ENCODE measurements around the gene EFHD1.

EFHD1 gene

GRCh38 chr2:232615339-232615738 is 18.1 kb upstream of the EFHD1 start:
- H3K4me3 ChIP-seq = no peak overlapping the region
- no peak overlapping the region for H3K27ac ChIP-seq
- no peak for TF ChIP-seq CTCF (IDR thresholded peaks at IDR 0.05)
- no peak for DNase-seq (ENCODE audit: low spot score)

GRCh38 chr2:232621186-232621585 is 12.2 kb upstream of the EFHD1 start:
- no peak for TF ChIP-seq CTCF (IDR thresholded peaks at IDR 0.05)
- no peak overlapping the region for H3K4me3 ChIP-seq
- H3K27ac ChIP-seq = no peak overlapping the region
- DNase-seq (ENCODE audit: low spot score) = no peak

GRCh38 chr2:232622563-232622962 is 10.8 kb upstream of the EFHD1 start:
- no peak for TF ChIP-seq CTCF (IDR thresholded peaks at IDR 0.05)
- no peak overlapping the region for H3K27ac ChIP-seq
- no peak for DNase-seq (ENCODE audit: low spot score)
- H3K4me3 ChIP-seq = no peak overlapping the region

- Histone ChIP-seq H3K4me3 (no peak overlapping the region), H3K27ac (no peak overlapping the region)
- no peak for TF ChIP-seq CTCF (IDR thresholded peaks at IDR 0.05)
- no peak for DNase-seq (ENCODE audit: low spot score)
Observed at GRCh38 chr2:232623768-232624765, 9.3 kb upstream of the EFHD1 start.

GRCh38 chr2:232626584-232626983 is 6.8 kb upstream of the EFHD1 start:
- H3K4me3 ChIP-seq = no peak overlapping the region
- H3K27ac ChIP-seq = no peak overlapping the region
- DNase-seq (ENCODE audit: low spot score) = no peak
- no peak for TF ChIP-seq CTCF (IDR thresholded peaks at IDR 0.05)

- peak overlapping the region; percentile 8 for H3K4me3 ChIP-seq
- peak overlapping the region; percentile 67 to 89 for H3K27ac ChIP-seq
- no peak for TF ChIP-seq CTCF (IDR thresholded peaks at IDR 0.05)
- peak; percentile 86 for DNase-seq (ENCODE audit: low spot score)
Observed at GRCh38 chr2:232628466-232629128, 4.8 kb upstream of the EFHD1 start.

Data from coronary artery (tissue), 2 donors.